ENCODE measurements around the gene FANCB. TPM values are rescaled to one million over a fixed set of nuclear protein-coding genes. Genes with fewer than 3 reads are reported as not detected.

FANCB gene
- total and polyA plus RNA-seq, 2 of the 8 experiments (the other 6 are each of a cell fraction or from before 2014, with no cell fraction given), result 1.9 to 13.8 TPM

DNA sequence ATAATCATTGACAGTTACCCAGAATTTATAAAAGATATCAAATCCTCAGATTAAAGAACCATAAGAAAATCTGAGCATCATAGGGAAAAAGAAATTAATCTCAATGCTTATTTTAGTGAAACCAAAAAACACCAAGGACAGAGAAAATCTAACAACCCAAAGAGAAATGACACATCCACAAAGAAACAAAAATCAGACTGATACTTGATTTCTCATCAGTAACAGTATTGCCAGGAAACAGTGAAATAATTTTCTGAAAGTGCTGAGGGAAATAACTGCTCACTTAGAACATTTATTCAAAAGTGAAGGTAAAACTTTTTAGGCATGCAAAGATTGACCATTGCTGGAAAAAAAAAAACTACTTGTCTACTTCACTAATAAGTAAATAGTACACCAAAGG lies 11.0 kb upstream of the FANCB start:
- Histone ChIP-seq H3K36me3 (ENCODE audit: control insufficient read depth in 2 of 4, insufficient read depth in 4 of 4, low read length in 3 of 4) (no peaks in the 10 kb centered on the region), H3K23ac (ENCODE audit: insufficient read length) (no peak overlapping the region), H2BK12ac (ENCODE audit: low read depth, low read length) (no peak overlapping the region), H3K18ac (ENCODE audit: extremely low read depth, low read length) (no peak overlapping the region), H3K27ac (ENCODE audit: low read depth, low read length) (no peak overlapping the region), H2BK5ac (ENCODE audit: low read depth, low read length) (no peak overlapping the region), H4K91ac (replicated peaks; ENCODE audit: insufficient read length, low read length) (no peak overlapping the region), H3K4me1 (replicated peaks in 1 of 4; ENCODE audit: control insufficient read depth in 3 of 4, insufficient read depth in 4 of 4, low read length in 3 of 4) (no peaks in the 10 kb centered on the region), H3K9ac (replicated peaks in 1 of 4; ENCODE audit: extremely low read depth in 1 of 4, low read depth in 3 of 4, low read length in 3 of 4) (no peak overlapping the region), H3K23me2 (ENCODE audit: low read depth, low read length) (no peaks in the 10 kb centered on the region), H3K27me3 (replicated peaks in 1 of 4; ENCODE audit: control insufficient read depth in 3 of 4, extremely low read depth in 1 of 4, insufficient read depth in 3 of 4, low read length in 3 of 4) (no peaks in the 10 kb centered on the region), H2BK120ac (replicated peaks; ENCODE audit: low read depth, low read length) (no peak overlapping the region), H3K4ac (replicated peaks; ENCODE audit: insufficient read length, low read depth, low read length) (no peak overlapping the region), H3K56ac (replicated peaks; ENCODE audit: insufficient read length, low read depth, low read length) (no peak overlapping the region), H3K4me2 (ENCODE audit: insufficient read depth in 1 of 2, low read depth in 2 of 2, low read length in 2 of 2) (no peak overlapping the region), H3K79me2 (ENCODE audit: control insufficient read depth in 1 of 2, insufficient read depth in 2 of 2, low read length in 2 of 2) (peaks cover 0 to 3% of the 10 kb centered on the region in 2 experiments; a peak in 1 of 4 replicates), H2AK5ac (ENCODE audit: low read depth, low read length) (no peak overlapping the region), H3K9me3 (ENCODE audit: insufficient read depth in 2 of 2, low read depth in 1 of 2, low read length in 1 of 2) (no peaks in the 10 kb centered on the region), H3K14ac (ENCODE audit: insufficient read length) (no peak overlapping the region), H4K20me1 (replicated peaks in 1 of 2; ENCODE audit: control insufficient read depth in 1 of 2, insufficient read depth in 2 of 2, low read length in 2 of 2) (no peaks in the 10 kb centered on the region), H2AFZ (ENCODE audit: low read length) (no peak overlapping the region), H2BK20ac (ENCODE audit: low read length) (no peak overlapping the region), H3K79me1 (ENCODE audit: low read depth, low read length) (no peaks in the 10 kb centered on the region), H2BK15ac (ENCODE audit: low read length) (no peak overlapping the region), H4K5ac (ENCODE audit: insufficient read length, low read depth, low read length) (no peak overlapping the region), H3K4me3 (ENCODE audit: extremely low read depth in 1 of 4, insufficient read depth in 2 of 4, low read depth in 3 of 4, low read length in 4 of 4) (no peak overlapping the region), H4K8ac (ENCODE audit: extremely low read depth, insufficient read depth, low read length) (no peak overlapping the region)
- POLR2A ChIA-PET (ENCODE audit: partially characterized antibody), result no interaction called here
- FAIRE-seq (no peak), DNase-seq (ENCODE audit: low read depth in 1 of 2, low spot score in 2 of 2) (no peak)
- CTCF ChIA-PET (ENCODE audit: partially characterized antibody), result no interaction called here
- TF ChIP-seq RNF2 (IDR thresholded peaks at IDR 0.05; ENCODE audit: borderline replicate concordance, low read depth, low read length, missing control alignments, poor library complexity, severe bottlenecking), result no peak
- TF ChIP-seq GTF2F1 (IDR thresholded peaks at IDR 0.05; ENCODE audit: borderline replicate concordance, low read depth, low read length), result no peak
- TF ChIP-seq, protein P1, sequence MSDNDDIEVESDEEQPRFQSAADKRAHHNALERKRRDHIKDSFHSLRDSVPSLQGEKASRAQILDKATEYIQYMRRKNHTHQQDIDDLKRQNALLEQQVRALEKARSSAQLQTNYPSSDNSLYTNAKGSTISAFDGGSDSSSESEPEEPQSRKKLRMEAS (IDR thresholded peaks at IDR 0.05), result no peak
- TF ChIP-seq SP4 (IDR thresholded peaks at IDR 0.05; ENCODE audit: low read length), result no peak
- TF ChIP-seq TEAD4 (IDR thresholded peaks at IDR 0.05; ENCODE audit: low read depth, low read length), result no peak
- TF ChIP-seq SRF (IDR thresholded peaks at IDR 0.05; ENCODE audit: low read depth, low read length), result no peak

Measured in H1 (cell line).